HEK293 (cell line): ENCODE data around the gene RMP24.
A peak's percentile ranks its signal among the peaks of the same experiment; 100 is the strongest.

ENCODE experiments used
- CTCF ChIP-seq: fragments of 450-650 bp; formaldehyde crosslinking; IDR thresholded peaks from 2 replicates; pipeline ENCODE4 v1.5.1; 2016; ENCODE audit warnings: missing biosample characterization, missing genetic modification characterization
- KLF10 ChIP-seq: fragments of 450-650 bp; IDR thresholded peaks from 2 replicates; pipeline ENCODE4 v1.5.1; 2018; ENCODE audit warnings: missing biosample characterization, mild to moderate bottlenecking, missing genetic modification characterization
- ZBTB11 ChIP-seq: fragments of 450-650 bp; formaldehyde crosslinking; conservative IDR thresholded peaks from 2 replicates; pipeline ENCODE4 v1.5.1; 2016; ENCODE audit warnings: low read depth, missing biosample characterization, missing genetic modification characterization
- ZNF10 ChIP-seq: fragments of 450-650 bp; formaldehyde crosslinking; IDR thresholded peaks from 2 replicates; pipeline ENCODE4 v1.5.1; 2017; ENCODE audit warnings: missing biosample characterization, missing genetic modification characterization
- ZNF138 ChIP-seq: fragments of 450-650 bp; formaldehyde crosslinking; IDR thresholded peaks from 2 replicates; pipeline ENCODE4 v1.5.1; 2016; ENCODE audit warnings: missing biosample characterization, missing genetic modification characterization, borderline replicate concordance
- ZNF274 ChIP-seq, 2 experiments: fragments of 200-500 bp in 1 of 2; fragments of 450-650 bp in 1 of 2; sonication (Bioruptor generic) in 1 of 2; formaldehyde crosslinking in 1 of 2; IDR thresholded peaks; 2 replicates each; pipeline versions ENCODE4 v1.5.1 to v1.6.1; 2014 to 2016; ENCODE audit warnings: borderline replicate concordance in 1 of 2, inconsistent platforms in 1 of 2, low read length in 1 of 2, missing biosample characterization in 1 of 2, missing genetic modification characterization in 1 of 2
- ZNF391 ChIP-seq: fragments of 450-650 bp; formaldehyde crosslinking; IDR thresholded peaks from 2 replicates; pipeline ENCODE4 v1.5.1; 2016; ENCODE audit warnings: low read depth, missing biosample characterization, missing genetic modification characterization, borderline replicate concordance
- ZNF404 ChIP-seq: fragments of 450-650 bp; formaldehyde crosslinking; IDR thresholded peaks from 2 replicates; pipeline ENCODE4 v1.5.1; 2017; ENCODE audit warnings: missing biosample characterization, missing genetic modification characterization
- TF ChIP-seq, protein P1 (sequence below): fragments of 450-650 bp; formaldehyde crosslinking; IDR thresholded peaks from 2 replicates; pipeline ENCODE4 v1.5.1; 2017; ENCODE audit warnings: missing biosample characterization, missing genetic modification characterization
- TF ChIP-seq, protein P2 (sequence below): fragments of 450-650 bp; formaldehyde crosslinking; IDR thresholded peaks from 2 replicates; pipeline ENCODE4 v1.5.1; 2016; ENCODE audit warnings: missing biosample characterization, missing genetic modification characterization
- TF ChIP-seq, protein P3 (sequence below): fragments of 450-650 bp; formaldehyde crosslinking; IDR thresholded peaks from 2 replicates; pipeline ENCODE4 v1.5.1; 2016; ENCODE audit warnings: missing biosample characterization, missing genetic modification characterization

- TF ChIP-seq KLF10 (tag by site-specific recombination) (no peak), CTCF (tag by site-specific recombination) (peak; percentile 62), ZBTB11 (peak; percentile 47), ZNF404 (tag by site-specific recombination) (no peak), ZNF10 (tag by site-specific recombination) (no peak), ZNF138 (no peak), ZNF274 (IDR thresholded peaks at IDR 0.05; ENCODE audit: low read length) (no peak), ZNF274 (tag by site-specific recombination; IDR thresholded peaks at IDR 0.05; ENCODE audit: borderline replicate concordance) (no peak), ZNF391 (tag by site-specific recombination) (no peak)
- TF ChIP-seq, protein P1, sequence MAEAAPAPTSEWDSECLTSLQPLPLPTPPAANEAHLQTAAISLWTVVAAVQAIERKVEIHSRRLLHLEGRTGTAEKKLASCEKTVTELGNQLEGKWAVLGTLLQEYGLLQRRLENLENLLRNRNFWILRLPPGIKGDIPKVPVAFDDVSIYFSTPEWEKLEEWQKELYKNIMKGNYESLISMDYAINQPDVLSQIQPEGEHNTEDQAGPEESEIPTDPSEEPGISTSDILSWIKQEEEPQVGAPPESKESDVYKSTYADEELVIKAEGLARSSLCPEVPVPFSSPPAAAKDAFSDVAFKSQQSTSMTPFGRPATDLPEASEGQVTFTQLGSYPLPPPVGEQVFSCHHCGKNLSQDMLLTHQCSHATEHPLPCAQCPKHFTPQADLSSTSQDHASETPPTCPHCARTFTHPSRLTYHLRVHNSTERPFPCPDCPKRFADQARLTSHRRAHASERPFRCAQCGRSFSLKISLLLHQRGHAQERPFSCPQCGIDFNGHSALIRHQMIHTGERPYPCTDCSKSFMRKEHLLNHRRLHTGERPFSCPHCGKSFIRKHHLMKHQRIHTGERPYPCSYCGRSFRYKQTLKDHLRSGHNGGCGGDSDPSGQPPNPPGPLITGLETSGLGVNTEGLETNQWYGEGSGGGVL (tag by site-specific recombination) = no peak
- TF ChIP-seq, protein P2, sequence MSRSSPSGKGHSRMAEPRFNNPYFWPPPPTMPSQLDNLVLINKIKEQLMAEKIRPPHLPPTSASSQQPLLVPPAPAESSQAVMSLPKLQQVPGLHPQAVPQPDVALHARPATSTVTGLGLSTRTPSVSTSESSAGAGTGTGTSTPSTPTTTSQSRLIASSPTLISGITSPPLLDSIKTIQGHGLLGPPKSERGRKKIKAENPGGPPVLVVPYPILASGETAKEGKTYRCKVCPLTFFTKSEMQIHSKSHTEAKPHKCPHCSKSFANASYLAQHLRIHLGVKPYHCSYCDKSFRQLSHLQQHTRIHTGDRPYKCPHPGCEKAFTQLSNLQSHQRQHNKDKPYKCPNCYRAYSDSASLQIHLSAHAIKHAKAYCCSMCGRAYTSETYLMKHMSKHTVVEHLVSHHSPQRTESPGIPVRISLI (tag by site-specific recombination) = no peak
- TF ChIP-seq, protein P3, sequence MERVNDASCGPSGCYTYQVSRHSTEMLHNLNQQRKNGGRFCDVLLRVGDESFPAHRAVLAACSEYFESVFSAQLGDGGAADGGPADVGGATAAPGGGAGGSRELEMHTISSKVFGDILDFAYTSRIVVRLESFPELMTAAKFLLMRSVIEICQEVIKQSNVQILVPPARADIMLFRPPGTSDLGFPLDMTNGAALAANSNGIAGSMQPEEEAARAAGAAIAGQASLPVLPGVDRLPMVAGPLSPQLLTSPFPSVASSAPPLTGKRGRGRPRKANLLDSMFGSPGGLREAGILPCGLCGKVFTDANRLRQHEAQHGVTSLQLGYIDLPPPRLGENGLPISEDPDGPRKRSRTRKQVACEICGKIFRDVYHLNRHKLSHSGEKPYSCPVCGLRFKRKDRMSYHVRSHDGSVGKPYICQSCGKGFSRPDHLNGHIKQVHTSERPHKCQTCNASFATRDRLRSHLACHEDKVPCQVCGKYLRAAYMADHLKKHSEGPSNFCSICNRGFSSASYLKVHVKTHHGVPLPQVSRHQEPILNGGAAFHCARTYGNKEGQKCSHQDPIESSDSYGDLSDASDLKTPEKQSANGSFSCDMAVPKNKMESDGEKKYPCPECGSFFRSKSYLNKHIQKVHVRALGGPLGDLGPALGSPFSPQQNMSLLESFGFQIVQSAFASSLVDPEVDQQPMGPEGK (tag by site-specific recombination) = peak; percentile 52
Measured at GRCh38 chr18:35949903-35950627, 22.4 kb upstream of the RMP24 start.
